ENCODE measurements around the gene ATF4.

ATF4 gene

GRCh38 chr22:39490966-39491680 is 29.2 kb upstream of the ATF4 start:
- no peaks in the 10 kb centered on the region for H3K9me2 ChIP-seq (ENCODE audit: low read depth, low read length)
- H3K9ac ChIP-seq (ENCODE audit: low read length), result no peak overlapping the region

GRCh38 chr22:39491696-39492095 is 28.7 kb upstream of the ATF4 start:
- Histone ChIP-seq H3K9me2 (ENCODE audit: low read depth, low read length) (no peaks in the 10 kb centered on the region), H3K9ac (ENCODE audit: low read length) (no peak overlapping the region), H3K4me1 (ENCODE audit: insufficient read depth, low read length, severe bottlenecking) (peaks cover 7% of the 10 kb centered on the region), H3K27me3 (ENCODE audit: insufficient read depth, low read length) (no peaks in the 10 kb centered on the region), H3K9me3 (ENCODE audit: low read length) (no peaks in the 10 kb centered on the region), H3K4me2 (ENCODE audit: low read length) (no peak overlapping the region), H3K36me3 (ENCODE audit: insufficient read depth, low read length) (peaks cover 55% of the 10 kb centered on the region), H3F3A (ENCODE audit: insufficient read depth, low read length) (no peaks in the 10 kb centered on the region), H2AFZ (ENCODE audit: low read length) (no peak overlapping the region), H3K4me3 (ENCODE audit: low read depth, low read length, poor library complexity, severe bottlenecking) (no peak overlapping the region), H4K20me1 (ENCODE audit: insufficient read depth, low read length) (no peaks in the 10 kb centered on the region), H3K27ac (ENCODE audit: low read depth, low read length, poor library complexity, severe bottlenecking) (no peak overlapping the region), H3K79me2 (ENCODE audit: insufficient read depth, low read length) (no peaks in the 10 kb centered on the region)
- TF ChIP-seq CTCF (IDR thresholded peaks at IDR 0.05; ENCODE audit: low read length), result no peak
- TF ChIP-seq EZH2 (IDR thresholded peaks at IDR 0.05; ENCODE audit: borderline replicate concordance, low read length), result no peak

More at GRCh38 chr22:39490966-39491680, 29.2 kb upstream of the ATF4 start:
- H3K27me3 ChIP-seq (ENCODE audit: insufficient read depth, low read length), result no peaks in the 10 kb centered on the region
- H3K36me3 ChIP-seq (ENCODE audit: insufficient read depth, low read length), result peaks cover 61% of the 10 kb centered on the region
- no peaks in the 10 kb centered on the region for H3K79me2 ChIP-seq (ENCODE audit: insufficient read depth, low read length)
- TF ChIP-seq CTCF (IDR thresholded peaks at IDR 0.05; ENCODE audit: low read length), result no peak
- no peak for TF ChIP-seq EZH2 (IDR thresholded peaks at IDR 0.05; ENCODE audit: borderline replicate concordance, low read length)
- H3K4me3 ChIP-seq (ENCODE audit: low read depth, low read length, poor library complexity, severe bottlenecking), result no peak overlapping the region
- H3F3A ChIP-seq (ENCODE audit: insufficient read depth, low read length), result no peaks in the 10 kb centered on the region
- H3K4me1 ChIP-seq (ENCODE audit: insufficient read depth, low read length, severe bottlenecking), result peaks cover 2% of the 10 kb centered on the region
- no peaks in the 10 kb centered on the region for H3K9me3 ChIP-seq (ENCODE audit: low read length)
- peak overlapping the region; percentile 0 for H3K27ac ChIP-seq (ENCODE audit: low read depth, low read length, poor library complexity, severe bottlenecking)
- H3K4me2 ChIP-seq (ENCODE audit: low read length), result no peak overlapping the region
- no peak overlapping the region for H2AFZ ChIP-seq (ENCODE audit: low read length)
- H4K20me1 ChIP-seq (ENCODE audit: insufficient read depth, low read length), result no peaks in the 10 kb centered on the region

- no peaks in the 10 kb centered on the region for H3K9me3 ChIP-seq (ENCODE audit: low read length)
- TF ChIP-seq CTCF (IDR thresholded peaks at IDR 0.05; ENCODE audit: low read length) (no peak), EZH2 (IDR thresholded peaks at IDR 0.05; ENCODE audit: borderline replicate concordance, low read length) (no peak)
- H3K27ac ChIP-seq (ENCODE audit: low read depth, low read length, poor library complexity, severe bottlenecking), result peak overlapping the region; percentile 0
- H3K27me3 ChIP-seq (ENCODE audit: insufficient read depth, low read length), result no peaks in the 10 kb centered on the region
- no peak overlapping the region for H3K4me2 ChIP-seq (ENCODE audit: low read length)
- H3F3A ChIP-seq (ENCODE audit: insufficient read depth, low read length), result no peaks in the 10 kb centered on the region
- peaks cover 50% of the 10 kb centered on the region for H3K36me3 ChIP-seq (ENCODE audit: insufficient read depth, low read length)
- H4K20me1 ChIP-seq (ENCODE audit: insufficient read depth, low read length), result no peaks in the 10 kb centered on the region
- no peak overlapping the region for H2AFZ ChIP-seq (ENCODE audit: low read length)
- no peak overlapping the region for H3K4me3 ChIP-seq (ENCODE audit: low read depth, low read length, poor library complexity, severe bottlenecking)
- H3K9ac ChIP-seq (ENCODE audit: low read length), result no peak overlapping the region
- peaks cover 7% of the 10 kb centered on the region for H3K4me1 ChIP-seq (ENCODE audit: insufficient read depth, low read length, severe bottlenecking)
- H3K9me2 ChIP-seq (ENCODE audit: low read depth, low read length), result no peaks in the 10 kb centered on the region
- H3K79me2 ChIP-seq (ENCODE audit: insufficient read depth, low read length), result no peaks in the 10 kb centered on the region
These were observed 28.2 kb upstream of the ATF4 start for GRCh38 chr22:39492186-39492585.

All from OCI-LY1 (cell line).